COLO829 (cell line): ENCODE measurements around the gene COL23A1.

Source experiments
- DNase-seq: peaks from one replicate; pipeline ENCODE4 v3.0.0; 2012; ENCODE audit warnings: low spot score

Gene COL23A1

DNA sequence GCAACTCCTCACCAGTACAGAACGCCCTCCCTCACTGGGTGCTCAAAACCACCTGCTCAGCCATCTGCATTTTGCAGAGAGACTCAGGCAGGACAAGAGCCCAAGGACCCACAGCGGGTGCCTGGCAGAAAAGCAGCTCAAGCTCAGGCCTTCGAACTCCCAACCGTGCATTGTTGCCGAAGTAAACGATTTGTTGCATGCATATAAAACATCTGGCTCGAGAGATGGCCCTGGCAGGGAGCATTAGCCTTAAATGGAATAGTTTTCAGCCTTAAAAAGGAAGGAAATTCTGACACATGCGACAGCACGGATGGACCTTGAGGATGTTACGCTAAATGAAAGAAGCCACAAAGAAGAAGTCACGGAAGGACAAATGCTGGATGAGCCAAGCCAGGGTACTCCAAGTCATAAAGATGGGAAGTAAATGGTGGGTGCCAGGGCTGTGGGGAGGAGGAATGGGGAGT, 197.2 kb downstream of the COL23A1 start:
- no peak for DNase-seq

GRCh38 chr5:178392386-178392785, 197.8 kb downstream of the COL23A1 start:
- no peak for DNase-seq

DNA sequence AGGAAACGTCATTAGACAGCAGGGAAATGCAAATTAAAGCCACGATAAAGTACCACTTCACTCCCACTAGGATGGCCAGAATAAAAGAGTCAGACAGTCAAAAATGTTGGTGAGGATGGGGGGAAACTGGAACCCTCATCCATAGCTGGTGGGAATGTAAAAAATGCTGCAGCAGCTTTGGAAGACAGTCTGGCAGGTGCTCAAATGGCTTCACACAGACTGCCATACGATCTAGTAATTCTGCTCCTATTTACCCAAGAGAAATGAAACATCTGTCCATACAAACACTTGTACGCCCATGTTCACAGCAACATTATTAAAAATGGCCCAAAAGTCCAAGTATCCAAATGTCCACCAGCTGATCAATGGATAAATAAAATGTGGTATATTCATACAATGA, 198.7 kb downstream of the COL23A1 start:
- DNase-seq = no peak

DNA sequence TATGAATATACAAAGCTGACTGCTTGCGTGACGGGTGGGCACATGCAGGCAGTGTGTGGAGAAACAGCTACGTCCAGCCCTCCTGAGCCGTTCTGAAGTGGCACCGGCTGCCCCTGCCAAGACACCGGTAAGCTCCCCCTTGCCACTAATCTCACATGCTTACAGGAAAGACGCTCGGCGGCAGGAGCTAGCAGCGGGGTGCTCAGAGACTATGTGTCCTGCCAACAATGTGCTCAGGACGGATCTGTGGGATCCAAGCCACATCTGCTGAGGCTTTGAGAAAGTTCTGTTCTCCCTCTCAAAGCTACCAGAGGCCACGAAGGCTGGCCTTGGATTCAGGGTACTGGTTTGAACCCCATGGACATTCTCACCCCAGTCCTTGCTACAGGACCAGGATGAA, 200.4 kb downstream of the COL23A1 start:
- no peak for DNase-seq

DNA sequence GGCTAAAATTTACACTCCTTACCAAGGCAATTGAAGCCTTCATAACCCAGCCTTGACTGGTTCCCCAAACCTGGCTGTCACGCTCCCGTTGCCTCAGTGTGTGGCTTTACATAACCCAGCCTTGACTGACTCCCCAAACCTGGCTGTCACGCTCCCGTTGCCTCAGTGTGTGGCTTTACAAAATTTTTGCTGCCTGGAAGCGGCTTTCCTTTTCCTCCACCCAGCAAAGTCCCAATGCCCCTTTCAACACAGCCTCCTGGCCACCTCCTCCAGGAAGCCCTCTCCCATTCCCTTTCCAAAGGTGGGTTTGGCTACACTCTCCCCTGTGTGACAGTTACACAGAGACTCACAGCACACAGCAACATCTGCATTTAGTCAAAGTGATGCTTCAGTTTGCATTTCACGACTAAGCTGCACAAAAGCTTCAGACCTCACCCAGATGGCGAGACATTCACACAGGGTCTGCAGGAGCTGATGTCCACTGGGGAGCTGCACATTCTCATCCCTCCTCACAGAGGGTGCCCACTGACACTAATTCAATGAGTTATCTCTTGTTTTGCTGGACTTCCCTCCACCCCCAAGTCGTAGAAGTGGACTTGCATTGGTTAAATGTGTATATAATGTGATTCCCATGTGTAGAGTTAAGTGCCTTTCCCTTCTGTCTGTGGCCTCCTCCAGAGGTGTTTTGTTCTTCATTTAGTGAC, 201.0 kb downstream of the COL23A1 start:
- no peak for DNase-seq

- DNase-seq = no peak
These were observed 201.7 kb downstream of the COL23A1 start for GRCh38 chr5:178388386-178389025.

DNA sequence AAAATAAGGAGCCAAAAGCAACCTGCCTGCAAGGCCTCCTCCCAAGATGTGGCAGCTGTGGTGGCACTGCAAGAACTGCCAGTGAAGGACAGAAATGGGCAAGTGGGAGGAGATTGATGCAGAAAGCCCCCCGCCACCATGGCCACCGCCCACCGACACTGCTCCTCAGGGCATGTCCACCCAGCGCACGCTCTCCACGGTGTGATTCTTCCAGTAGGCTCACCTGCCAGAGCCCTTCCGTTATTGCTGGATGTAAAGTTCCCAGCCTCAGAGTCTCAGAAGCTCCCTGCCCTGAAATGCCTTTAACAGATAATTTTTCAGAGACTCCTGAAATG, 202.4 kb downstream of the COL23A1 start:
- DNase-seq = no peak

DNA sequence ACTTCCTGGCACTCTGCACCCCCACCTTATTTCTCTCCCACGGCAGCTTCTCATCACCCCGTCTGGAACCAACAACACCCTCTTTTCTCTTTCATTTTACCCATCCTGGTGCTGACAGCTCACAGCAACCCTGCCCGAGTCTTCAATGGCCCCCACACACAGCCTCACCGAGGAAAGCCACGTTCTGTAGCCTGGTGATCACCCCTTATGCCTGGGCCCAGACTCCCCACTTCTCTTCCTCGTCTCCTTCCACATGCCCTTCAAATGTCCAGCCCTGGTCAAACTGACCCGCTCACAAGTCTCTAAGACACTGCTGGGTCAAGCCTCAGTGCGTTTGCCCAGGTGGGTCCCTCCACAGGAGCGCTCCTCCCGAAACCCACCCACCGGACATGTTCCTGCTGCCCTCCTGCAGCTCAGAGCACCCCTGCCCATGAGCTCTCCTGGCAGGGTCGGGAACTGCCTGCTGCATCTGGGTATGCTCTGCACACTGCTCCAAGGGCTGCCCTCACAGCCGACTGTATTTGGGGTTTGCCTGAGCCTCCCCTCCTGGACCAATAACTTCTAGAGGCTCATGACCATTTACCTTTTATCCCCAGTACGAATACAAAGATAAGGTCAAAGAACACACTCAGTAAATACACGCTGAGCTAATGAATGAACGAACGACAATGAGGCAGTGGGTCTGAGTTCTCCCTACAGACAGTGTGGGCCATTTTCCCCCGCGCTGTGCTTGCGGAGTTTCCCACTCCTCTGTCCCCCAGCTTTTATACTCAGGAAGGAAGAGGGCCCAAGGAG, 202.9 kb downstream of the COL23A1 start:
- DNase-seq = no peak

DNA sequence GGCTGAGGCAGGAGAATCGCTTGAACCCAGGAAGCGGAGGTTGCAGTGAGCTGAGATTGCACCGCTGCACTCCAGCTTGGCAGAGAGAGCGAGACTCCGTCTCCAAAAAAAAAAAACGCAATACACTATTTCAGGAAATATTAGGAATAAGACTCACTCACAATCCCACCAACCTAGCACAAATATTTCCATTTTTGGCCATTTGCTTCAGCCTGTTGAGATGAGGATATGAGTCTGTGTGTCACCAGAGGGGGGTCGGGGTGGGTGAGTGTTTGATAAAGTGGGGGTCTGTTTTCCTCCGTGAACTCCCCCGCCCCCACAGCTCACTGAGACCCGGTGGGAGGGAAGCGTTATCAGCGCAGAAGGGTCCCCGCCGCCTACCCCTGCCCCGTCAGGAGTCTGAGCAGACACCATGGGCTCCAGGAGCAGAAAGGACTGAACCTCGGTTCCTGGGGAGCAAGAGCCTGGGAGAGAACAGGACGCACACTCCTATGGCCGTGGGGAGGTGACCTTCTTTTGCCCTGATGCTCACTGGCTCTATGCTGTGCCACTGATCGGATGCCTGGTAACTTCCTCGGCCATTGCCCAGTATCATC, 203.8 kb downstream of the COL23A1 start:
- DNase-seq = no peak

- no peak for DNase-seq
These were observed 204.7 kb downstream of the COL23A1 start for GRCh38 chr5:178385496-178385890.

DNA sequence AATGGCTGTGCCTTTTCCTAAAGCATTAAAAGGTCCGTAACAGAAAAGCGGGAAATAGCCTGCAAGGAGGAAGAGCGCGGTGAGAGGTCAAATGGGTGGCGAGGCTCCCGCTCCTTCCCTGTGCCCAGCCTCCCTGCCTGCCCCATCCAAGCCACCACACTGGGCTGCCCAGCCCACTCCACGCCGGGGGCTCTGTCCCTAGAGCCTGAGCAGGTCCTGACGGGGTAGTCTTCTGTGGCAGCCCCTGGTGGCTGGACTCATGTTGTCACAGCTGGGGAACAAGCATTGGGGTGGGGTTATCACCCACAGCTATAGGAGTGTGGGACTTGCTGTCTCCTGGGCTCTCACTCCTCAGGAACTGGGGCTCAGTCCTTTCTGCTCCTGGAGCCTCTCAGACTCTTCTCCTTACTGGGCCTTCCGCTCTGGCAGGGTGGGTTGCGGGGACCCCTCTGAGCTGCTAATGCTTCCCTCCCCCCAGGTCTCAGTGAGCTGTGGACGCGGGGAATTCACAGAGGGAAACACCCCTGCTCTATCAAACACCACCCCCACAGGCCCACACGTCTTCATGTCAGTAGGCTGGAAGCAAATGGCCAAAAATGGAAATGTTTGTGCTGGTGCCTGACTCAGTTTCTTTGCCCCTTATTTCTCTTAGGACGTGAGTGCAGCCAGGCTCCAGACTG, 205.2 kb downstream of the COL23A1 start:
- no peak for DNase-seq

- no peak for DNase-seq
These were observed 206.0 kb downstream of the COL23A1 start for GRCh38 chr5:178383919-178384815.

GRCh38 chr5:178383301-178383918, 206.8 kb downstream of the COL23A1 start:
- DNase-seq = no peak

DNA sequence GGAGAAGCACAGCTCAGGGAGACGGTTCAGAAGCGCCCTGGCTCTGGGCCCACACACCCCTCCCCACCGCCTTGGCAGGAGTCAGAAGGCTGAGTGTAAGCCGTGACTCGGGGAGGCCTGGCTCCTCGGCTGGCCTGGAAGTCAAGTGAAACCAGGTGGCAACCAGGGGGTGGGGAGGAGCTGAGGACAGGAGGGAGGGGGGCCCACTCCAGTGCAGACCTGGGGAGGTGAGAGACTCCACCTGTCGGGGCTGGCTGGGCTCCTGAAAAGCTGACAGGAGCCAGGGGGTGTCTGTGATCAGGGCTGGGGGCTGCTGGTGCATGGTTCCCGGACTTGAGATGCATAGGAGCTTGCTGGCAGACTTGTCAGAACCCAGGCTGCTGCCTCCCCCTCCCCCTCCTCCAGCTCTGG, 207.4 kb downstream of the COL23A1 start:
- DNase-seq = no peak

- DNase-seq = no peak
These were observed 208.1 kb downstream of the COL23A1 start for GRCh38 chr5:178381921-178382695.

GRCh38 chr5:178381206-178381605, 209.0 kb downstream of the COL23A1 start:
- DNase-seq = no peak

- DNase-seq = no peak
These were observed 209.6 kb downstream of the COL23A1 start for GRCh38 chr5:178380541-178381074.

DNA sequence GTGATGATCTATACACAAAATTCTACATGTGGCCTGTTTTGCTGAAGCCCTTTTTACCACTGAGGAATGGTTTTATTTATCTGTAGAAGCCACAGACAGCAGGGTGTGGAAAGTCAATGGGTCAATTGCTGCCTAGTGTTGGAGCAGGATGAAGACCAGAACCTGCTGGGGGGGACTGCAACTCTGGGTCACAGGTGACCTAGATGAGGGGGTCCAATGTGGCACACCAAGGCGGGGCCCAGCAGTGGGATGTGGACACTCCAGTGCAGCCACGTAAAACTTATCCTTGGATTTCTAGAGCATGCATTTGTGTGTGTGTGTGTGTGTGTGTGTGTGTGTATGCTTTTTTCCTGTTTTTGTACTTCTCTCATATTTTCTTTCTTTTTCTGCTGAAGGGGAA, 210.1 kb downstream of the COL23A1 start:
- no peak for DNase-seq
